ENCODE results near the gene LRRC71. TPM values are rescaled to one million over a fixed set of nuclear protein-coding genes. Genes with fewer than 3 reads are reported as not detected.

Gene LRRC71
- total RNA-seq, 1 donor from 2014 or later = not detected

- H3K36me3 Mint-ChIP-seq (ENCODE audit: low read depth) = no peaks in the 10 kb centered on the region
- H3K27ac Mint-ChIP-seq (ENCODE audit: unreplicated experiment) = no peak overlapping the region
- H3K4me3 Mint-ChIP-seq = no peak overlapping the region
- TF ChIP-seq CTCF (conservative IDR thresholded peaks at IDR 0.05) = peak; percentile 29
- H3K4me1 Mint-ChIP-seq = peaks cover 4% of the 10 kb centered on the region
- H3K9me3 Mint-ChIP-seq = no peaks in the 10 kb centered on the region
- H3K27me3 Mint-ChIP-seq (ENCODE audit: low read depth) = peaks cover 20% of the 10 kb centered on the region
- no peak for DNase-seq (ENCODE audit: low read depth, low spot score)
Observed at GRCh38 chr1:156876281-156876680, 44.2 kb upstream of the LRRC71 start.

DNA sequence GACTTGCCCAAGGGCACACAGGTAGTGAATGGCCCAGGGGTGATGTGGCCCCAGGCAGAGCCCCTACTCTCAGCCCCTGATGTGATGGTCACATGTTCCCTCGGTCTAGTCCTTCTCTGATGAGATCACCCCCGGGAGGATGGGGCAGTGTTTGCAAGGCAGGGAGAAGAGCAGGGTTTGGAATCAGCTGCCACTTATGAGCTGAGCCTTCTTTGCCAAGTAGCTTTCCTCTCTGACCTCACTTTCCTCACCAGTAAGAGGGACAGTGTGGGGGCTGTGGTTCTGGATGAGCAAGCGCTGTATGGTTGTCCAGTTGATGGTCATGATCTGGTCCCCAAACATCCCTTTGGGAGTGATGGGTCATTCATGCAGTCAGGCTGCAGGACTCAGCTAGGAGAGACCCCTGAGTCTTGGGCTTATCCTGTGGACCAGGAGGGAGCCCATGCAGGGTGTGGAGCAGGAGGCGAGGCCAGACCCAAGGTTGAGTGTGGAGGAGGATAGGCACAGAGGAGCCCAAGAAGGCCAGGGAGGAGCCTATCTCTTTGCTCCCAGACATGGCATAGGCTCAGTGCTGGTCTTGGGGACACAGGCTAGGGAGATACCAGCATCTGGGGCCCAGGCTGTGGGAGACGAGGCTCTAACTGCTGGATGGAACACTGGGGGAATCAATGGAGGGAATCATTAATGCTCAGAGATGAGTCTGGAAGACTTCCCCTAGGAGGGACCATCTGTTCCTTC is 42.8 kb upstream of the LRRC71 start:
- Mint-ChIP-seq H3K27me3 (ENCODE audit: low read depth) (peaks cover 20% of the 10 kb centered on the region), H3K4me3 (no peak overlapping the region)

DNA sequence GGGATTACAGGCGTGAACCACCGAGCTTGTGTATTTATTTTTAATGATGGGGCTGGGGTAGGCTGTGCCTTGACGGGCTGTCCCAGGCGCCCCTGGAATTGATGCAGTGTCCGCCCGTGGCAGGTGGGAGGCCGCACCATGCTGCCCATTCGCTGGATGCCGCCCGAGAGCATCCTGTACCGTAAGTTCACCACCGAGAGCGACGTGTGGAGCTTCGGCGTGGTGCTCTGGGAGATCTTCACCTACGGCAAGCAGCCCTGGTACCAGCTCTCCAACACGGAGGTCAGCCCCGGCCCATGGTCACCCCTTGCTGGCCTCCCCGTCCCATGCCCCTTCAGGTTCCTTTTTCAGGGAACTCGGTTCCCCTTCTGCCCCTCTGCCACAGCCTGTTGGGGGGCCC is 40.6 kb upstream of the LRRC71 start:
- TF ChIP-seq CTCF (conservative IDR thresholded peaks at IDR 0.05) = no peak
- Mint-ChIP-seq H3K27ac (ENCODE audit: unreplicated experiment) (no peak overlapping the region), H3K4me3 (no peak overlapping the region), H3K4me1 (peaks cover 2% of the 10 kb centered on the region), H3K27me3 (ENCODE audit: low read depth) (peaks cover 34% of the 10 kb centered on the region), H3K9me3 (no peaks in the 10 kb centered on the region), H3K36me3 (ENCODE audit: low read depth) (no peaks in the 10 kb centered on the region)
- no peak for DNase-seq (ENCODE audit: low read depth, low spot score)

More for the DNA sequence above, 42.8 kb upstream of the LRRC71 start:
- no peak for TF ChIP-seq CTCF (conservative IDR thresholded peaks at IDR 0.05)
- Mint-ChIP-seq H3K36me3 (ENCODE audit: low read depth) (no peaks in the 10 kb centered on the region), H3K27ac (ENCODE audit: unreplicated experiment) (no peak overlapping the region), H3K4me1 (peaks cover 4% of the 10 kb centered on the region), H3K9me3 (no peaks in the 10 kb centered on the region)
- DNase-seq (ENCODE audit: low read depth, low spot score) = no peak

- no peaks in the 10 kb centered on the region for H3K4me1 Mint-ChIP-seq
- no peaks in the 10 kb centered on the region for H3K9me3 Mint-ChIP-seq
- H3K27ac Mint-ChIP-seq (ENCODE audit: unreplicated experiment) = no peak overlapping the region
- H3K4me3 Mint-ChIP-seq = no peak overlapping the region
- no peaks in the 10 kb centered on the region for H3K36me3 Mint-ChIP-seq (ENCODE audit: low read depth)
- peaks cover 39% of the 10 kb centered on the region for H3K27me3 Mint-ChIP-seq (ENCODE audit: low read depth)
- no peak for DNase-seq (ENCODE audit: low read depth, low spot score)
- TF ChIP-seq CTCF (conservative IDR thresholded peaks at IDR 0.05) = no peak
Observed at GRCh38 chr1:156880473-156880872, 40.0 kb upstream of the LRRC71 start.

DNA sequence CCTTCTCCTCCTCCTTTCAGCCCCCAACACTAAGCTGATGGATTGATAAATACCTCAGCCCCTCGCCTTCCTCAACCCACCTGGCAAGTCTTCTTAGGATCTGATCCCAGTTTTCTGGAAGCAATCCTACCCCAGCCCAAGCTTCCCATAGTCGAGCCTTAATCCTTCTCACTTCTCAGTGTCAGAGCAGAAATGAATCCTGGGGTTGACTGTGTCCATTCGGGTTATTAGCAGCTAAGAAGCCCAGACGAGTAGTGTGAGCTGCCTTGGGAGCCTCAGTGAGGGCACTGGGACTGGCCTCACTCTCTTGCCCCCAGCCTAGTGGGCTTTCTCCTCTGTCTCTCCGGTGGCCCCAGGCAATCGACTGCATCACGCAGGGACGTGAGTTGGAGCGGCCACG is 39.3 kb upstream of the LRRC71 start:
- H3K27me3 Mint-ChIP-seq (ENCODE audit: low read depth) = peaks cover 43% of the 10 kb centered on the region
- H3K4me1 Mint-ChIP-seq = peaks cover under 1% of the 10 kb centered on the region
- no peak for TF ChIP-seq CTCF (conservative IDR thresholded peaks at IDR 0.05)
- H3K27ac Mint-ChIP-seq (ENCODE audit: unreplicated experiment) = no peak overlapping the region
- H3K4me3 Mint-ChIP-seq = no peak overlapping the region
- H3K36me3 Mint-ChIP-seq (ENCODE audit: low read depth) = no peaks in the 10 kb centered on the region
- no peak for DNase-seq (ENCODE audit: low read depth, low spot score)
- H3K9me3 Mint-ChIP-seq = no peaks in the 10 kb centered on the region

All from neural crest cell (in vitro differentiated cells).